Dermis blood vessel endothelial cell (primary cell): ENCODE measurements around the gene PIKFYVE. TPM values are rescaled to one million over a fixed set of nuclear protein-coding genes. Genes with fewer than 3 reads are reported as not detected.
"Not testable (repeated sequence)": the region's sequence is repeated elsewhere in the genome, so short reads cannot be mapped to it uniquely, and the experiment has no call there.

Source experiments
- DNase-seq: peaks from one replicate; pipeline ENCODE4 v3.0.0; 2010
- total RNA-seq: library from RNA; depleted of rRNA; stranded (reverse); fragments of >200 nt; gene quantifications from 2 replicates; pipeline ENCODE4 v1.2.3, GENCODE V29; 2014

PIKFYVE gene
- total RNA-seq, 1 donor from 2014 or later, result 33.2 TPM

- no peak for DNase-seq
Measured at GRCh38 chr2:208366215-208367127, 100.4 kb downstream of the PIKFYVE start.

- DNase-seq, result no peak
Measured at GRCh38 chr2:208369091-208369490, 103.0 kb downstream of the PIKFYVE start.

- no peak for DNase-seq
Measured at GRCh38 chr2:208370881-208371633, 105.0 kb downstream of the PIKFYVE start.

GRCh38 chr2:208371634-208371935, 105.5 kb downstream of the PIKFYVE start:
- no peak for DNase-seq

- DNase-seq, result peak; percentile 70
Measured at GRCh38 chr2:208373460-208374089, 107.5 kb downstream of the PIKFYVE start.

GRCh38 chr2:208375491-208376068, 109.5 kb downstream of the PIKFYVE start:
- no peak for DNase-seq

GRCh38 chr2:208377344-208377860, 111.3 kb downstream of the PIKFYVE start:
- not testable (repeated sequence) for DNase-seq

- no peak for DNase-seq
Measured at GRCh38 chr2:208379192-208379591, 113.1 kb downstream of the PIKFYVE start.

GRCh38 chr2:208384637-208385036, 118.6 kb downstream of the PIKFYVE start:
- DNase-seq, result no peak

GRCh38 chr2:208386541-208386940, 120.5 kb downstream of the PIKFYVE start:
- no peak for DNase-seq

GRCh38 chr2:208389940-208390339, 123.9 kb downstream of the PIKFYVE start:
- no peak for DNase-seq

- DNase-seq, result peak; percentile 10
Measured at GRCh38 chr2:208392300-208392699, 126.2 kb downstream of the PIKFYVE start.

- DNase-seq, result not testable (repeated sequence)
Measured at GRCh38 chr2:208396796-208397195, 130.7 kb downstream of the PIKFYVE start.

- no peak for DNase-seq
Measured at GRCh38 chr2:208399201-208399600, 133.1 kb downstream of the PIKFYVE start.

- peak; percentile 18 for DNase-seq
Measured at GRCh38 chr2:208406474-208407451, 140.7 kb downstream of the PIKFYVE start, which contains the start of gene PTH2R. TSS of gene PTH2R (plus strand) at chr2:208406792. CDS start at chr2:208407044, 252 bp downstream.

GRCh38 chr2:208407667-208408066, 141.6 kb downstream of the PIKFYVE start:
- DNase-seq, result peak; percentile 36

Other genes with a start within 250 kb of the PIKFYVE start
- 11.3 and 18.5 TPM in 2 replicates for gene PLEKHM3, start 240.7 kb upstream of the PIKFYVE start, total RNA-seq
- not detected in 2 replicates for gene CRYGD, start 141.7 kb upstream of the PIKFYVE start, total RNA-seq
- gene CRYGC, start 136.4 kb upstream of the PIKFYVE start, total RNA-seq, result not detected in 2 replicates
- not detected in 2 replicates for gene CRYGB, start 120.1 kb upstream of the PIKFYVE start, total RNA-seq
- not detected in 2 replicates for gene CRYGA, start 102.7 kb upstream of the PIKFYVE start, total RNA-seq
- gene C2orf80, start 76.2 kb upstream of the PIKFYVE start, total RNA-seq, result not detected in 2 replicates
- gene IDH1, start 11.2 kb upstream of the PIKFYVE start, total RNA-seq, result 107 and 137 TPM in 2 replicates
- gene PTH2R, start 140.5 kb downstream of the PIKFYVE start, total RNA-seq, result not detected in 2 replicates